Stimulated activated CD4-positive, alpha-beta T cell treated with anti-CD3 and anti-CD28 coated beads, Interleukin-12 subunit alpha, Interleukin-12 subunit beta, amount 100 ng/mL, for 24 hours (primary cell): Measurements from ENCODE around the gene IL13.
"Not testable (repeated sequence)": the region's sequence is repeated elsewhere in the genome, so short reads cannot be mapped to it uniquely, and the experiment has no call there.

Experiments used
- DNase-seq, 2 experiments: peaks; one replicate each; pipeline ENCODE4 v3.0.0-alpha.2; 2020; ENCODE audit warnings: low read depth in 2 of 2

The IL13 gene

GRCh38 chr5:132657676-132658380, at the start of gene IL13:
TSS of gene IL13 (plus strand) at chr5:132658173. CDS start at chr5:132658187, 14 bp downstream.
- no peak for DNase-seq

GRCh38 chr5:132611965-132612364, 46.0 kb upstream of the IL13 start:
- no peak for DNase-seq

GRCh38 chr5:132612846-132613245, 45.1 kb upstream of the IL13 start:
- no peak for DNase-seq

- DNase-seq: no peak
These were observed 36.3 kb upstream of the IL13 start for GRCh38 chr5:132621699-132622098.

- DNase-seq: no peak
These were observed 35.4 kb upstream of the IL13 start for GRCh38 chr5:132622608-132623007.

- no peak for DNase-seq
These were observed 30.5 kb upstream of the IL13 start for GRCh38 chr5:132627470-132627869.

- DNase-seq: no peak
These were observed 29.2 kb upstream of the IL13 start for GRCh38 chr5:132628814-132629213.

- DNase-seq: no peak
These were observed 28.6 kb upstream of the IL13 start for GRCh38 chr5:132629230-132629944.

GRCh38 chr5:132633587-132633986, 24.4 kb upstream of the IL13 start:
- DNase-seq: not testable (repeated sequence)

- DNase-seq: no peak
These were observed 22.1 kb upstream of the IL13 start for GRCh38 chr5:132635873-132636272.

GRCh38 chr5:132637241-132637640, 20.7 kb upstream of the IL13 start:
- DNase-seq: no peak

GRCh38 chr5:132639706-132640130, 18.3 kb upstream of the IL13 start:
- no peak for DNase-seq

- DNase-seq: no peak
These were observed 17.4 kb upstream of the IL13 start for GRCh38 chr5:132640613-132641012.

GRCh38 chr5:132641241-132641723, 16.7 kb upstream of the IL13 start:
- no peak for DNase-seq

GRCh38 chr5:132641841-132642240, 16.1 kb upstream of the IL13 start:
- no peak for DNase-seq

GRCh38 chr5:132644177-132644576, 13.8 kb upstream of the IL13 start:
- DNase-seq: no peak

GRCh38 chr5:132646583-132647266, 11.2 kb upstream of the IL13 start:
- no peak for DNase-seq

GRCh38 chr5:132647473-132647872, 10.5 kb upstream of the IL13 start:
- no peak for DNase-seq

- DNase-seq: no peak
These were observed 9.6 kb upstream of the IL13 start for GRCh38 chr5:132648355-132648754.

GRCh38 chr5:132651838-132652469, 6.0 kb upstream of the IL13 start:
- DNase-seq: no peak

- no peak for DNase-seq
These were observed 4.3 kb upstream of the IL13 start for GRCh38 chr5:132653716-132654115.
